Heart right ventricle (tissue), 16 donors: ENCODE results near the gene RGR. TPM values are rescaled to one million over a fixed set of nuclear protein-coding genes. Genes with fewer than 3 reads are reported as not detected.

Source experiments
- ATAC-seq, 8 donors: fragments of 200-7000 bp; cut with Tn5 transposase; one replicate each; pipeline ENCODE4 v1.9.1; 2020; ENCODE audit warnings: mild to moderate bottlenecking in 8 of 8, moderate library complexity in 8 of 8, moderate number of reproducible peaks in 1 of 8
- DNase-seq, 2 donors: peaks; one replicate each; pipeline ENCODE4 v3.0.0-alpha.2; 2020
- H3K27ac ChIP-seq, 10 donors: fragments of 200-600 bp; sonication (generic) in 2 of 10; one replicate each; pipeline versions ENCODE4 v1.5.0 to v1.8.0; 2020 to 2022; ENCODE audit warnings: mild to moderate bottlenecking in 3 of 10
- H3K27me3 ChIP-seq, 7 donors: fragments of 200-600 bp; one replicate each; pipeline ENCODE4 v1.8.0; 2021 to 2022; ENCODE audit warnings: mild to moderate bottlenecking in 2 of 7
- H3K36me3 ChIP-seq, 9 donors: fragments of 200-600 bp; sonication (generic) in 1 of 9; one replicate each; pipeline versions ENCODE4 v1.5.0 to v1.8.0; 2020 to 2022; ENCODE audit warnings: mild to moderate bottlenecking in 2 of 9
- H3K4me1 ChIP-seq, 9 donors: fragments of 200-600 bp; sonication (generic) in 1 of 9; one replicate each; pipeline versions ENCODE4 v1.5.0 to v1.8.0; 2020 to 2022; ENCODE audit warnings: mild to moderate bottlenecking in 4 of 9
- H3K4me3 ChIP-seq, 10 donors: fragments of 200-600 bp; sonication (generic) in 2 of 10; one replicate each; pipeline versions ENCODE4 v1.5.0 to v1.8.0; 2020 to 2022; ENCODE audit warnings: mild to moderate bottlenecking in 7 of 10, moderate library complexity in 2 of 10
- H3K9me3 ChIP-seq, 11 donors: fragments of 200-600 bp in 10 of 11; sonication (generic) in 2 of 11; one replicate each; pipeline versions ENCODE4 v1.5.0 to v1.8.0; 2013 to 2022; ENCODE audit warnings: mild to moderate bottlenecking in 2 of 11, control low read depth in 1 of 11, moderate library complexity in 1 of 11
- CTCF ChIP-seq, 9 donors: fragments of 200-600 bp; sonication (generic) in 2 of 9; IDR thresholded peaks; one replicate each; pipeline versions ENCODE4 v1.5.0 to v1.8.0; 2021 to 2022; ENCODE audit warnings: antibody characterized with exemption in 9 of 9, mild to moderate bottlenecking in 5 of 9, moderate library complexity in 1 of 9
- WGBS, 2 donors: extraction: QIAGEN DNeasy Blood & Tissue Kit; methylation state at CpG; one replicate each; pipeline ENCODE4 v1.1.7; 2013; ENCODE audit warnings: inconsistent platforms in 1 of 2; 5-methylcytosine and 5-hydroxymethylcytosine counted together
- intact Hi-C, 10 donors: fragments of 100-400 bp; cut with DNase I; formaldehyde crosslinking; loops; one replicate each; pipeline versions ENCODE4 v1.11.1 to v1.14.2; 2022
- polyA plus RNA-seq, 2 donors: library from polyadenylated mRNA; stranded (reverse); fragments of 200-250 nt; gene quantifications; one replicate each; pipeline ENCODE4 v1.2.3, GENCODE V29; 2013
- total RNA-seq, 10 donors: library from RNA; stranded (reverse); fragmentation: NEBNext Ultra II Directional in 3 of 10; extraction: Animal tissue kit (Norgen Biotek cat#: 25700) in 3 of 10; gene quantifications; one replicate each; pipeline versions ENCODE4 v1.2.1 to v1.2.4, GENCODE V29; 2021 to 2023
- donor health status: Arrhythmogenic right ventricular cardiomyopathy.
- donor health status: ischemic (EF 13 %, LVEDD 7.1; RV severe dilation, severe dysfunction).
- donor health status: healthy with polysubstance abuse.
- donor health status: DM: no; HTN: yes; CAD: no.
- donor health status: DM: no; HTN: no; CAD: no.
- donor health status: ischemic (EF 25% LVEDD 6.9; RV normal size, moderate dysfunction).
- donor health status: ischemic (EF 25% LVEDD 5.7; RV mildly dilated, moderate dysfunction).
- donor health status: healthy.
- donor health status: DM: yes; HTN: yes; CAD: no.
- donor health status: Ischemic cardiomyopathy.
- donor health status: ischemic (EF 35%, LVEDD 5.7; RV mildly dilated, moderate dysfunction).
- donor health status: nonischemic (EF 11% LVEDD 7.7; RV severe dilation, severe dysfunction).
- donor health status: DM: yes; HTN: yes; CAD: no.
- donor health status: PGD.
- donor health status: ischemic (EF 29% LVEDD 5.4; RV normal size, mild dysfunction).
- donor health status: nonischemic (EF 23%, LVEDD 6.1; RV moderate dilation, normal function).

RGR gene
- total and polyA plus RNA-seq, 12 donors, result 0.13 to 4.0 (median 0.53) TPM; not detected in 5

GRCh38 chr10:84205853-84206525 lies 38.9 kb upstream of the RGR start:
- DNase-seq (no peak), ATAC-seq (no peak)
- no peak for TF ChIP-seq CTCF (IDR thresholded peaks at IDR 0.05)
- no peaks in the 10 kb centered on the region for H3K4me1 ChIP-seq
- no peak overlapping the region for H3K4me3 ChIP-seq
- H3K27ac ChIP-seq, result no peak overlapping the region
- no peaks in the 10 kb centered on the region for H3K36me3 ChIP-seq
- intact Hi-C loops, result loop anchor here in 3 of 10 donors (2.0 to 10.0 kb wide), 3 partner anchors 57 to 61 kb away; no protein-coding TSS in a partner anchor
- peaks cover 0 to 13% (median 3%) of the 10 kb centered on the region in 7 donors for H3K27me3 ChIP-seq
- 68 to 72% methylated on average over 6 of the region's 6 CpGs for WGBS, 2 donors
- no peaks in the 10 kb centered on the region for H3K9me3 ChIP-seq

GRCh38 chr10:84208023-84208422 lies 36.8 kb upstream of the RGR start:
- no peaks in the 10 kb centered on the region for H3K4me1 ChIP-seq
- DNase-seq, result no peak
- TF ChIP-seq CTCF (IDR thresholded peaks at IDR 0.05), result no peak
- H3K36me3 ChIP-seq, result no peaks in the 10 kb centered on the region
- intact Hi-C loops, result loop anchor here in 2 of 10 donors (5.0 to 10.0 kb wide), 2 partner anchors 61 to 63 kb away; no protein-coding TSS in a partner anchor
- no peaks in the 10 kb centered on the region for H3K9me3 ChIP-seq
- WGBS, 2 donors, result 85 to 86% methylated on average over 10 of the region's 10 CpGs
- peaks cover 0 to 13% (median 7%) of the 10 kb centered on the region in 7 donors for H3K27me3 ChIP-seq
- ATAC-seq, result no peak
- no peak overlapping the region for H3K27ac ChIP-seq
- no peak overlapping the region for H3K4me3 ChIP-seq

- no peaks in the 10 kb centered on the region for H3K4me1 ChIP-seq
- H3K27ac ChIP-seq, result no peak overlapping the region
- no peaks in the 10 kb centered on the region for H3K36me3 ChIP-seq
- no peaks in the 10 kb centered on the region for H3K9me3 ChIP-seq
- TF ChIP-seq CTCF (IDR thresholded peaks at IDR 0.05), result no peak
- intact Hi-C loops, result no loop called here
- 83 to 85% methylated on average over 2 of the region's 2 CpGs for WGBS, 2 donors
- no peak overlapping the region for H3K4me3 ChIP-seq
- ATAC-seq (no peak), DNase-seq (no peak)
- H3K27me3 ChIP-seq, result peaks cover 0 to 11% (median 7%) of the 10 kb centered on the region in 7 donors
Observed at GRCh38 chr10:84211566-84211965, 33.3 kb upstream of the RGR start.

- intact Hi-C loops, result no loop called here
- no peak for DNase-seq
- Histone ChIP-seq H3K27ac (no peak overlapping the region), H3K27me3 (peaks cover 0 to 11% (median 6%) of the 10 kb centered on the region in 7 donors), H3K4me1 (no peaks in the 10 kb centered on the region), H3K36me3 (no peaks in the 10 kb centered on the region), H3K9me3 (no peaks in the 10 kb centered on the region), H3K4me3 (no peak overlapping the region)
- no peak for ATAC-seq
- TF ChIP-seq CTCF (IDR thresholded peaks at IDR 0.05), result no peak
- WGBS, 2 donors, result 69 to 75% methylated on average over 5 of the region's 5 CpGs
Observed at GRCh38 chr10:84212014-84212413, 32.8 kb upstream of the RGR start.
